ENCODE results near the gene CARS2.
"Not testable (repeated sequence)": the region's sequence is repeated elsewhere in the genome, so short reads cannot be mapped to it uniquely, and the experiment has no call there.

The CARS2 gene

DNA sequence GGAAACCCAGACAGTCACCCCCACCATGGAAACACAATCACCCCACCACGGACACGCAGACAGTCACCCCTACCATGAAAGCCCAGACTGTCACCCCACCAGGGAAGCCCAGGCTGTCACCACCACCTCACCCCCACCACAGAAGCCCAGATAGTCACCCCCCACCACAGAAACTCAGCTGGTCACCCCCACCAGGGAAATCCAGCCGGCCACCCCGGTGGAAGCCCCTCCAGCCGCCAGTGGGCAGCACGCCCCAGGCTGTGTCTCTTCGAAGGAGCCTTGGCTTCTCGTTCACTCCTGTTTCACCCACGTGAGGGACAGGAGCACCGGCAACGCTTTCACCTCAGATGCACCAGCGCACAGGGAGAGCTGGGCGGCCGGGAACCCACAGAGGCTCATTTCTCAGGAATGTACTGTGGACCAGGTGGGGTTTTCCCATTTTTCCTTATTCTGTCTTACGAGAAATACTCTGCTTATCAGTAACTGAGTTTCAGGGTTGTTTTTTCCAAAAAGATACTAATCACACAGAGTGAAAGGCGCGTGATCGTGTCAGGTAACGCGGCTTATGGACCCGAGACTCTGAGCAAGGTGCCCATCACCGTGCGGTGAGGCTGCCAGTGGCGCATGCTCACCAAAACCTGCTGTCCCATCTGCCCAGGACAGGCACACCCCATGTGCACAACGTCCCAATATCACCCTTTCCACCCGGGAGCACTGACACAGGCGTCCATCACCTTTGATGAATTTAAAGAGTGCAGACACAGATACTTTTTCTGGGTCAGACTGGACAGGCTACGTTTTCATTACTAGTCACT is 28.0 kb downstream of the CARS2 start:
- no peak overlapping the region for H3K4me3 ChIP-seq (ENCODE audit: low read length)
- H3K27me3 ChIP-seq (ENCODE audit: insufficient read depth, low read length), result no peaks in the 10 kb centered on the region
- H3K9ac ChIP-seq (ENCODE audit: low read depth, low read length), result no peak overlapping the region
- no peaks in the 10 kb centered on the region for H3K4me1 ChIP-seq (ENCODE audit: insufficient read depth, low read length)
- H3K36me3 ChIP-seq (ENCODE audit: insufficient read depth, low read depth, low read length), result peaks cover 39% of the 10 kb centered on the region
- H3K9me3 ChIP-seq (ENCODE audit: insufficient read depth, low read depth, low read length), result no peaks in the 10 kb centered on the region
- no peak overlapping the region for H3K27ac ChIP-seq (ENCODE audit: low read length)

DNA sequence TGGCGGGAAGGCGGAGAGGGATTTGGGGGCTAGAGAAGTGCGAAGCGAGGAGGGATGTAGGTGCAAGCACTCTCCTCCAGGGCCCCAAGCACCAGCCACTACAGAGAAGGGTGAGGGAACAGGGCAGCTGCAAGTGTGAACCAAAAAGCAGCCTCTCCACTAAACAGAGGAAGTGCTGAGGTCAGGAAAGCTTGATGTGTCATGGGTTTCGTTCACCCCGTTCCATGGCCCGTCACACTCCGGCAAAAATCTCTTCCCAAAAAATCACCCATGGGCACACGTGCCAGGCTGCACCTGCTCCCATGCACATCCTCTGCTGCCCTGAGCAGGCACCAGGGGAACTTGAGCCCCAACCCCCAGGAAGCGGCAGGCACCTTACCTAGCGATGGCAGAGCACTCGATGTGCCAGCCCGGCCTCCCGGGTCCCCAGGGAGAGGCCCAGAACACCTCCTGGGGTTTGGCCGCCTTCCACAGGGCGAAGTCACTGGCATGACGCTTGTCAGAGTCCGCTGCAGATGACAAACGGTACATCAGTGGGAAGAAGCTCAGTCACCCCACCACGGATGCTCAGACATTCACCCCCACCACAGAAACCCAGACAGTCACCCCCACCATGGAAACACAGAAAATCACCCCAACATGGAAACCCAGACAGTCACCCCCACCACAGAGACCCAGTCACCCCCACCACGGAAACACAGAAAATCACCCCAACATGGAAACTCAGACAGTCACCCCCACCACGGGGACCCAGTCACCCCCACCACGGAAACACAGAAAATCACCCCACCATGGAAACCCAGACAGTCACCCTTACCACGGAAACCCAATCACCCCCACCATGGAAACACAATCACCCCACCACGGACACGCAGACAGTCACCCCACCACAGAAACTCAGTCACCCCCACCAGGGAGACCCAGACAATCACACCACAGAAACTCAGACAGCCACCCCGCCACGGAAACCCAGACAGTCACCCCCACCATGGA is 29.0 kb downstream of the CARS2 start:
- Histone ChIP-seq H3K9ac (ENCODE audit: low read depth, low read length) (no peak overlapping the region), H3K4me3 (ENCODE audit: low read length) (no peak overlapping the region), H3K27ac (ENCODE audit: low read length) (no peak overlapping the region)

DNA sequence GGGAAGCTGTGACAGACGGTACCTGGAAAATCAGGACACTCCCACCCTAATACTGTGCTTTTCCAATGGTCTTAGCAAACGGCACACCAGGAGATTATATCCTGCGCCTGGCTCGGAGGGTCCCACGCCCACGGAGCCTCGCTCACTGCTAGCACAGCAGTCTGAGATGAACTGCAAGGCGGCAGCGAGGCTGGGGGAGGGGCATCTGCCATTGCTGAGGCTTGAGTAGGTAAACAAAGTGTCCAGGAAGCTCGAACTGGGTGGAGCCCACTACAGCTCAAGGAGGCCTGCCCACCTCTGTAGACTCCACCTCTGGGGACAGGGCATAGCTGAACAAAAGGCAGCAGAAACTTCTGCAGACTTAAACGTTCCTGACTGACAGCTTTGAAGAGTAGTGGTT is 36.1 kb downstream of the CARS2 start:
- H3K4me1 ChIP-seq (ENCODE audit: insufficient read depth, low read length); H3K4me3 ChIP-seq (ENCODE audit: low read length); H3K9ac ChIP-seq (ENCODE audit: low read depth, low read length); H3K27me3 ChIP-seq (ENCODE audit: insufficient read depth, low read length); H3K27ac ChIP-seq (ENCODE audit: low read length): not testable (repeated sequence)
- H3K9me3 ChIP-seq (ENCODE audit: insufficient read depth, low read depth, low read length), result peaks cover 18% of the 10 kb centered on the region
- peaks cover 38% of the 10 kb centered on the region for H3K36me3 ChIP-seq (ENCODE audit: insufficient read depth, low read depth, low read length)

More for the DNA sequence above, 29.0 kb downstream of the CARS2 start:
- H3K9me3 ChIP-seq (ENCODE audit: insufficient read depth, low read depth, low read length), result no peaks in the 10 kb centered on the region
- peaks cover 28% of the 10 kb centered on the region for H3K36me3 ChIP-seq (ENCODE audit: insufficient read depth, low read depth, low read length)
- H3K4me1 ChIP-seq (ENCODE audit: insufficient read depth, low read length), result no peaks in the 10 kb centered on the region
- no peaks in the 10 kb centered on the region for H3K27me3 ChIP-seq (ENCODE audit: insufficient read depth, low read length)

DNA sequence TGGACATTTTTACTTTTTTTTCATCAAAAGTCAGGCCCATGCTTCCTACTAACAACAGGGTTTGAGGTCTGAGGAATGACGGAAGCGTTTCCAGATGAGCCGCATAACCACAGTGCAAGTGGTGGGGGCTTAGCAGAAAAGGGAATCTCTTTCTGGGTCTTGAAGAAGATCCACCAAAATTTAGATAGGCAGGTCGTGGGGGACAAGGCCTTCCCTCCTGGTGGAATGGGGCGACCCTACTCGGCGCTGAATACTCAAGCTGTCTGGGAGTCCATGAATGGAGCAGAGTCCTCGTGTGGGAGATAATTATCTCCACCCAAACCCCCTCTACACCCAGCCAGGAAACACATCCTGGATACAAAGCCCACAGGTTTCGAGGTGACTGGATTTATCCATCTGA is 36.9 kb downstream of the CARS2 start:
- Histone ChIP-seq H3K9ac (ENCODE audit: low read depth, low read length) (no peak overlapping the region), H3K36me3 (ENCODE audit: insufficient read depth, low read depth, low read length) (peaks cover 44% of the 10 kb centered on the region), H3K9me3 (ENCODE audit: insufficient read depth, low read depth, low read length) (peaks cover 18% of the 10 kb centered on the region), H3K27ac (ENCODE audit: low read length) (no peak overlapping the region), H3K4me1 (ENCODE audit: insufficient read depth, low read length) (peaks cover 3% of the 10 kb centered on the region; the same call in 1 of the 2 replicates), H3K27me3 (ENCODE audit: insufficient read depth, low read length) (no peaks in the 10 kb centered on the region), H3K4me3 (ENCODE audit: low read length) (no peak overlapping the region)

DNA sequence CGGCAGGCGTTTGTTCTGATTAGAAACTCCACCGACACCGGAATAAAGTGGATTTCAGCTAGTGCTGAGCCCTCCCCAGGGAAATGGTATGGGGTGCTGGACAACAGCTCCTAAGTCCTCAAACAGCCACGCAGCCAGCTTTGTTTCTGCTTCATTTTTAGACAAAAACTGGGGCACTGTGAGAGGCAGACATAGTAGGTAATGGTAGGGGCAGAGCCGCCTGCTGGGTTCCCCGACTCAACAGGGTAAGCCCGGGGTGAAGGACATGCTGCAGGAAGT is 39.7 kb downstream of the CARS2 start:
- Histone ChIP-seq H3K9ac (ENCODE audit: low read depth, low read length) (no peak overlapping the region), H3K4me1 (ENCODE audit: insufficient read depth, low read length) (peaks cover 3% of the 10 kb centered on the region; the same call in 1 of the 2 replicates), H3K27ac (ENCODE audit: low read length) (no peak overlapping the region), H3K27me3 (ENCODE audit: insufficient read depth, low read length) (no peaks in the 10 kb centered on the region), H3K36me3 (ENCODE audit: insufficient read depth, low read depth, low read length) (peaks cover 72% of the 10 kb centered on the region), H3K4me3 (ENCODE audit: low read length) (no peak overlapping the region), H3K9me3 (ENCODE audit: insufficient read depth, low read depth, low read length) (peaks cover 24% of the 10 kb centered on the region)

DNA sequence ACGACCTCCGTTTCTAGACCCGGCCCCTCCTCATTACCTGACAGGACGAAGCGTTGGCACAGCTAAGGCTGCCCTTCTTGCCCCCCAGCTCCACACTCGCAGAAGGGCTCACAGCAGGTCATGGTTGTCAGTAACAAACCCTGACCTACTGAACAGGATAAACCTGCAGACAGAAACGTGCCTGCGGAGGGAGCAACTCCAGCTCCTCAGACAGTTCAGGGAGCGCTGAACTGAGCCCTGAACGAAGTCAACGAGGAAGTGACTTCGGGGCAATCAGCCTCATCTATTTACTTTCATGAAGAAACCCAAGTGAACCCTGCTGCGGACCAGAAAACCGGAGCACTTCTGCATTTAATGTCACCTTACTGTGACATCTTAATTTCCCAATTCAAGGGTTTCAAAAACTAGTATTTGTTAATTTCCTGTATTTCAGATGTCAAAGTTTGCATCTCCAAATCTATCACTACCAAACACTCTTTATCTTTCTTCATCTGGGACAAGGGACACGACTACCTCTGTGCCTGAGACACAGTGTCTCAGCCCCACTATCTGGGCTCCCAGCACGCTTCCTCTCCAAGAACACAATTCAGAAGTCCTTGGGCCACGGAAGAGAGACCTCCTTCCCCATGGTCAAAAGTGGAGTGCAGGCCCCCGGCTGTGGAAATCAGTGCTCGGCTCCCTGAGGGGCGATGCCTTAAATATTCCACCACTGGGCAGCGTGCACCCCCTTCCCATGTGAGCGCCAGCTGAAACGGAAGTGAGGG is 40.2 kb downstream of the CARS2 start:
- H3K4me3 ChIP-seq (ENCODE audit: low read length), result no peak overlapping the region
- H3K4me1 ChIP-seq (ENCODE audit: insufficient read depth, low read length), result peaks cover 3% of the 10 kb centered on the region; the same call in 1 of the 2 replicates
- peaks cover 75% of the 10 kb centered on the region for H3K36me3 ChIP-seq (ENCODE audit: insufficient read depth, low read depth, low read length)
- H3K9ac ChIP-seq (ENCODE audit: low read depth, low read length), result no peak overlapping the region
- H3K27ac ChIP-seq (ENCODE audit: low read length), result no peak overlapping the region
- H3K27me3 ChIP-seq (ENCODE audit: insufficient read depth, low read length), result no peaks in the 10 kb centered on the region
- H3K9me3 ChIP-seq (ENCODE audit: insufficient read depth, low read depth, low read length), result peaks cover 29% of the 10 kb centered on the region

DNA sequence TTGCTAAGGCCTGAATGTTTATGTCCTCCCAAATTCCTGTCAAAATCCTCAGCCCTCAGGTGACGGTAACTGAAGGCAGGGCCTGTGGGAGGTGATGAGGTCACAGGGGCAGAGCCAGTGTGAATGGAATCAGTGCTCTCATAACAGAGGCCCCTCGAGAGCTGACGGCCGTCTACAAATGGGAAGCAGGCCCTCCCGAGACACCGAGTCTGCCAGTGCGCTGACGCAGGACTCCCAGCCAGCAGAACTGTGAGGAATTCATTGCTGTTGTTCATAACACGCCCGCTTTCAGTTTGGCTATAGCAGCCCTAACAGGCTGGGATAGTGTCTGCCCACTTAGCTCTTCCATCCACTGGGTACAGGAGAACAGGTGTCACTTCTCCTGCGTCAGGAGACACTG is 41.2 kb downstream of the CARS2 start:
- no peak overlapping the region for H3K4me3 ChIP-seq (ENCODE audit: low read length)
- H3K27ac ChIP-seq (ENCODE audit: low read length), result no peak overlapping the region
- peaks cover 3% of the 10 kb centered on the region; the same call in 1 of the 2 replicates for H3K4me1 ChIP-seq (ENCODE audit: insufficient read depth, low read length)
- H3K9me3 ChIP-seq (ENCODE audit: insufficient read depth, low read depth, low read length), result peaks cover 30% of the 10 kb centered on the region
- no peak overlapping the region for H3K9ac ChIP-seq (ENCODE audit: low read depth, low read length)
- H3K36me3 ChIP-seq (ENCODE audit: insufficient read depth, low read depth, low read length), result peaks cover 82% of the 10 kb centered on the region
- H3K27me3 ChIP-seq (ENCODE audit: insufficient read depth, low read length), result no peaks in the 10 kb centered on the region

DNA sequence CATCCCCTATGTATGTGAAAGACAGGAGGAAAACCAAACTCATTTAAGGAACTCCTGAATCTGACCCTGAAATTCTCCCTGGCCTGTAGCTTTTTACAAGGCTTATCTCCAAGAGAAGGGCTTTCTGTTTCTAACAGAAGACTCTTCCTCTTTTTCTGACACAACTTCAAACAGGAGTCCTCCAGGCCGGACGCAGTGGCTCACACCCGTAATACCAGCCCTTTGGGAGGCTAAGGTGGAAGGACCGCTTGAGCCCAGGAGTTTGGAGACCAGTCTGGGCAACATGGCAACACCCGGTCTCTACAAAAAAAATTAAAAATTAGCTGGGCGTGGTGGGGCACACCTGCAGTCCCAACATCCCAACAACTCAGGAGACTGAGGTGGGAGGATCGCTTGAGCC is 41.9 kb downstream of the CARS2 start:
- Histone ChIP-seq H3K9me3 (ENCODE audit: insufficient read depth, low read depth, low read length) (peaks cover 28% of the 10 kb centered on the region), H3K36me3 (ENCODE audit: insufficient read depth, low read depth, low read length) (peaks cover 83% of the 10 kb centered on the region), H3K4me3 (ENCODE audit: low read length) (no peak overlapping the region), H3K27ac (ENCODE audit: low read length) (no peak overlapping the region), H3K27me3 (ENCODE audit: insufficient read depth, low read length) (no peaks in the 10 kb centered on the region), H3K4me1 (ENCODE audit: insufficient read depth, low read length) (peaks cover 3% of the 10 kb centered on the region; the same call in 1 of the 2 replicates), H3K9ac (ENCODE audit: low read depth, low read length) (no peak overlapping the region)

DNA sequence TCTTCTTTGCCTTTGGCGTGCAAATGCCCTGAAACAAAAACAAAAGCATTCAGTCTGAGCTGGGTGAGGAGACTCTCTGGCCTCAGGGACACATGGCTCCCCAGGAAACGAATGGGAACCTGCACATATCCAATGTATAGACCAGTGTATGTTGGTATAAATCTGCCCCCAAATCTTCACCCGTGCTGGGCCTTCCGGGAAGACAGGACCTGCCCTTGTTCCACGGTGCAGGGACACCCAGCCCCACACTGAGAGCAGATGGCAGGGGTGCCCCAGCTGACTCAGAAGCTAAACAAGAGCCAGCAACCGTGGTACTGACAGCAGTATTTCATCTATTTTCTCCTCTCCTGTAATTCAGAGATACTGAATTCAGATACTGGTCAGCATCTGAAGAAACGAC is 42.4 kb downstream of the CARS2 start:
- peaks cover 3% of the 10 kb centered on the region; the same call in 1 of the 2 replicates for H3K4me1 ChIP-seq (ENCODE audit: insufficient read depth, low read length)
- peaks cover 80% of the 10 kb centered on the region for H3K36me3 ChIP-seq (ENCODE audit: insufficient read depth, low read depth, low read length)
- H3K27ac ChIP-seq (ENCODE audit: low read length), result no peak overlapping the region
- H3K27me3 ChIP-seq (ENCODE audit: insufficient read depth, low read length), result no peaks in the 10 kb centered on the region
- H3K4me3 ChIP-seq (ENCODE audit: low read length), result no peak overlapping the region
- no peak overlapping the region for H3K9ac ChIP-seq (ENCODE audit: low read depth, low read length)
- H3K9me3 ChIP-seq (ENCODE audit: insufficient read depth, low read depth, low read length), result peaks cover 27% of the 10 kb centered on the region

DNA sequence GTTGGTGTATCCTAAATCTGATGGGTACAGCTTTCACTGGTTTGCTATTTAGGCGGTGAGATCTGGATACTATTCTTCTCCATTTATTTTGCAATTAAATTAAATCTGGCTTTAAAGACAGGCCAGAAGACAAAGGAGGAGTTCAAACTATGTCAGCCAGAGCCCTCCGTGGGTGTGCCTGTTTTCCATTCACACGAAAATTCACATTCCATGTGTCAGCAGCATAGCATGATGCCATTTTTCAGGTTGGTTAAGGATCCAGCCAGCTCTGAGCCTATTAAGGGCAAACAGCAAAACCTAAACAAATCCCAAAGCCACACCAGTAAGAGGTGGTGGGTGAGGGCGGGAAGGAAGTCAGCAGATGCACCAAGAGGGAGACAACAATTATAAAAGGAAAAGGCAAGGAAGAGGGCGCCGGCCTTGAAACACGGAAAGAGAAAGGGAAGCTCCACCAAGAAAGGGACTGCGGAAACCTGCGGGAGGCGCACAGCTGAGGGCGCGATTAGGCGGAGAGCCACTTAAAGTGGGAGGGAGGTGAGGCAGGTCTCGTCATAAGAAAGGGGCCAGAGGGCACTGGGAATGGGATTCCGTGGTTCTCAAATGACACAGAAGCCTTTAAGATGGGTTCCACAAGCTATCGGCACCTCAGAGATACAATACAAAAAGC is 43.0 kb downstream of the CARS2 start:
- Histone ChIP-seq H3K27me3 (ENCODE audit: insufficient read depth, low read length) (no peaks in the 10 kb centered on the region), H3K9me3 (ENCODE audit: insufficient read depth, low read depth, low read length) (peaks cover 32% of the 10 kb centered on the region), H3K27ac (ENCODE audit: low read length) (no peak overlapping the region), H3K4me1 (ENCODE audit: insufficient read depth, low read length) (peaks cover 3% of the 10 kb centered on the region; the same call in 1 of the 2 replicates), H3K36me3 (ENCODE audit: insufficient read depth, low read depth, low read length) (peaks cover 79% of the 10 kb centered on the region), H3K4me3 (ENCODE audit: low read length) (no peak overlapping the region), H3K9ac (ENCODE audit: low read depth, low read length) (no peak overlapping the region)

DNA sequence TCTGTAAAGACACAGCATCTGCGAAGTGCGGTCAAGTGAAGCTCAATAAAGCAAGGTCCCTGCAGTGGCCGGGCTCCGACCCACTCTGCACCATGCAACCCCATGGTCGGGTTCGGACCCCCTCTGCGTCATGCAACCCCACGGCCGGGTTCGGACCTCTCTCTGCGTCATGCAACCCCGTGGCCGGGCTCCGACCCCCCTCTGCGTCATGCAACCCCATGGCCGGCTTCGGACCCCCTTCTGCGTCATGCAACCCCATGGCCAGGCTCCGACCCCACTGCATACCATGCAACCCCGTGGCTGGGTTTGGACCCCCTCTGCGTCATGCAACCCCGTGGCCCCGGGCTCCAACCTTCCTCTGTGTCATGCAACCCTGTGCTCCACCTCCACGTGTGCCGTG is 43.8 kb downstream of the CARS2 start:
- Histone ChIP-seq H3K4me1 (ENCODE audit: insufficient read depth, low read length) (no peaks in the 10 kb centered on the region), H3K36me3 (ENCODE audit: insufficient read depth, low read depth, low read length) (peaks cover 74% of the 10 kb centered on the region), H3K27ac (ENCODE audit: low read length) (no peak overlapping the region), H3K9me3 (ENCODE audit: insufficient read depth, low read depth, low read length) (peaks cover 34% of the 10 kb centered on the region), H3K4me3 (ENCODE audit: low read length) (no peak overlapping the region), H3K9ac (ENCODE audit: low read depth, low read length) (no peak overlapping the region), H3K27me3 (ENCODE audit: insufficient read depth, low read length) (no peaks in the 10 kb centered on the region)
